Measurements from ENCODE around the gene RAD51B.
"Not testable (repeated sequence)": the region's sequence is repeated elsewhere in the genome, so short reads cannot be mapped to it uniquely, and the experiment has no call there.

Gene RAD51B

DNA sequence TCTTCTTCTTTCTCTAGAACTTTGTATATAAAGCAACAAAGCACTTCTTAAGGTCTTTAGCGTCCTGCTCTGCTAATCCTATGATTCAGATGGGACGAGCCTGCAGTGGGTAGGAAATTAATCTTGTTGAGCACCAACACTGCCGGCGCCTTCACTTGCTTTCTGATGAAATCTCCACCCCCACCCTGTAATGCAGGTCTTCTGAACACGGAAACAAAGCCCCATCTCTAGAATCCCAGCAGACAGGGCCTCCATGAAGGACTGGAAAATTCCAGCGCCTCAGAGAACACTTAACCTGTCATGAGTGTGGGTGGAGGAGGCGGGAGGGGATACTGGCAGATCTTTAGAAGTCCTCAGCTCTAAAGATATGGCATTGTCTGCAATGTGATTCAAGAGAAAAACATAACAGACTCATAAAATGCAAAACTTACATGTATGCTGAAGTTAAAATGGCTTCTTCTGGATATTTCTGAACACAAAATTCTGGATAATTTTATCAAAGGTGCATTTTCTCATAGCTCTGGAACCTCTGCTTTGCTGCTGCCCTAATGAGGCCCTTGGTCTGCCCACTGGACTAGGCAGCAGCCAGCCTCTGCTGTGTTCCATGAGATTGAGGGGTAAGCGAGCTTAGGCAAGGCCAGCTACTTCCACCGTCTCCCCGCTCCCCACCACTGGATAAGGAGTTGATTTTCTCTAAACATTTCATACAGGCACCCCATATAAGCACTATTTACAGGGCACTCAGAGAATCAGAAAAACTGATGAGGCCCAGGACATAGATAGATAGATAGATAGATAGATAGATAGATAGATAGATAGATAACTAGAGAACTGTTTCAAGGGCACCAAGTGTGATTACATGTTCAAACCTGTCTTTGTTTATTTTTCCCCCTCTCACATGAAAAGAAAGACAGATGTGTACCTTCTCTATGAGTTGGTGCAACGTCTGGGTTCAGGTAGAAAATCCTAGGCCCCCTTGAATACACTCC, 930.2 kb downstream of the RAD51B start:
- no peak for DNase-seq

DNA sequence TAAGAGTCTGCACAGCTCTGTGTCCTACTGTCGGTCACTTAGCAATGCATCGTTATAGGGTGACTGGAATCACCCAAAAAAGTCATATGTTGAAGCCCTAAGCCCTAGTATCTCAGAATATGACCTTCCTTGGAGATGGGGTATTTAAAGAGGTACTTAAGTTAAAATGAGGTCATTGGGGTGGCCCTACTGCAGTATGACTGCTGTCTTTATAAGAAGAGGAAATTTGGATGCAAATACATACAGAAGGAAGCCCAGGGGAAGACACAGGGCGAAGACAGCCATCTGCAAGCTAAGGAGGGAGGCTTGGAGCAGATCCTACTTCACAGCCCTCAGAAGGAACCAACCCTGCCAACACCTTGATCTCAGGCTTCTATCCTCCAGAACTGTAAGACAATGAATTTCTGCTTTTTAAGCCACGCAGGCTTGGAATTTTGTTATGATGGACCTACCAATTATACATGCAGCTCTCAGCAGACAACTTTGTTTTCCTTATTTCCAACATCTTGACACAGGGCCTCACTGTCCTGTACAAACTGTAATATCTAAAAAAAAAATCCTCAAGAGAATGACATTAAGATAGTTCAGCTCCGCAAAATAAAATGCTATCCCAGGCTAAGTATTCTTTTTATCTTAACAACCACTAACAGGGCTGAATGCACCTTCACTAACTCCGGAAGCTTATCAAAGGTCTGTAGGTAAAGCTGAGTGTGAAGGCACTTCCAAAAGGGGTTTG, 932.9 kb downstream of the RAD51B start:
- no peak for DNase-seq

DNA sequence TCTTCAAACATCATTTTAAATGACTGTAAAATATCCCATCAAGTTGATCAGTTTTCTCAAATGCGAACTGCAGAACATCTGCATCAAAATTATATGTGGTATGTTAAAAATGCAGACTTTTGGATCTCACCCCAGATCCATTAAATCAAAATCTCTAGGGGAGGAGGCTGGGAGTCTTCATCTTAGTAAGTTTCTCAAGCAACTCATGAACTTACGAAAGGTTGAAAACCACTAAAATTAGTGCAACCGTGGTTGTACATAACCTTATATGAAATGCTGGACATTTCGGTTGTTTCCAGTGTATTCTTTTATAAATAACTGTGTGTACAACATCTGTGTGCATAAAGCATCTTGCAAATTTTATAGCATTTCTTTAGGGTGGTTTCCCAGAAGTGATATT, 934.1 kb downstream of the RAD51B start:
- DNase-seq, result no peak

DNA sequence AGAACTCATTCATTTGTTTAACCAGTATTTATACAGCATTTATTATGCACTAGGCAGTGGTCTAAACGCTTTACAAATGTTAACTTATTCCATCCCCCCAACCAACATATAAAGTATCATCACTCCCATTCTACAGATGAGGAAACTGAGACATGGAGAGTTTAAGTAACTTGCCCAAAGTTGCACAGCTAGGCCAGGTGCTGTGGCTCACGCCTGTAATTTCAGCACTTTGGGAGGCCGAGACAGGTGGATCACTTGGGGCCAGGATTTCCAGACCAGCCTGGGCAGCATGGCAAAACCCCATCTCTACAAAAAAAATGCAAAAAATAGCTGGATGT, 935.4 kb downstream of the RAD51B start:
- DNase-seq, result no peak

DNA sequence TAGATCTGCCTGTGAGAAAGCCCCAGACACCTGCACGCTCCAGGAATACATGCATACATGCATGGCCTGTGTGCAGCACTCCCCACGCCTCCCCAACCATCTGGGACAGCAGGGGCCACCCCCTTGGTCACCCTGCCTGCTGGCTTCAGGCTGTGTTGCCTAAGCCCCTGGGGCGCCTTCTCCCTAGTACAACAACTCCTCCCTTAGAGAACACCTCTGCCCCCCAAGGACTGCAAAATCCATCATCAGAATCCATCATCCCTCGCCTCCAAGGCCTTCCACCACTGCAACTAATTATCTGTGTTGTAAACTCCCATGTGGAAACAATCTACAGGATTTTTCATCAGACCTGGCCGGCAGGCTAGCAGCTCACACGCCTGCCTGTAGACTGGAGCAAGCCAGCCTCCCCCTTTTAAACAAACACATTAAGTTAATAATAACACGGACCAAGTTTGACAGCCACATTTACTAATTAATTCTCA, 936.5 kb downstream of the RAD51B start:
- no peak for DNase-seq

DNA sequence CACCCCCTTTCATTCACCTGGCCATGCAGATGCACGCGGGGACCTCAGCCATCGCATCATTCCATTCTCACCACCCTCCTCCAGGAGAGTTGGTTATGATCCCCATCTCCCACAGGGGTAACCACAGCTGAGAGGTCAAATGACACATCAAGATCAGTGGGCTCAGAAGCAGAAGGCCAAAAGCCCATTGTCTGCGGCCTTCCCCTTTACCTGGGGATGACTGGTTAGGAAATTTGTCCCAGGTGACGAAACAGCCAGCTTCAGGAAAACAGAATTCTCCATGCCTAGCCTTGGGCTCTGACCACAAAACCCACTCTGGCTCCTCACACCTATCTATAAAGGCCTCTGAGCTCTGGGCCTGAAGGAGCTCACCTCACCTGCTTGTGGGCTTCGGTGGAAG, 937.2 kb downstream of the RAD51B start:
- DNase-seq, result no peak

DNA sequence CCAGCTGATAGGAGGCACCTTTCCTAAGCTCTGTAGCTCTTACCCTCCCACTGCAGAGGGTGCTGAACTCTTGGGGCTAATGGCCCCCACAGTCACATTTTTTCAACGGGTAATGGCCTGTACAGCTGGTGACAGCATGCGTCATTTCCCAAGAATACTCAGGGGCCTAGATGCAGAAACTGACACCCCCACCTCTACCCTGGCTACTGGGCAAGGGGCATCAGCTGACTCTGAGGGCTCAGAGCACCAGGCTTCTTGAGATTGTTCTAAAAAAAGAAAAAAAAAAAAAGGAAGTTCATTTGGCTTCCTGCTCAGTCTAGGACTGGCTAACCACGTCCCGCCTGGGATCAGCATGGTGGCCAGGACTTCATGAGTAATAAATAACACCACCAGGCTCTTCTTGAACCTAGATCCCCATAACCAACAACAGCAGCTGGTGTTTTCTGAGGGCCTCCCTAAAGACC, 938.1 kb downstream of the RAD51B start:
- DNase-seq, result peak; percentile 18

DNA sequence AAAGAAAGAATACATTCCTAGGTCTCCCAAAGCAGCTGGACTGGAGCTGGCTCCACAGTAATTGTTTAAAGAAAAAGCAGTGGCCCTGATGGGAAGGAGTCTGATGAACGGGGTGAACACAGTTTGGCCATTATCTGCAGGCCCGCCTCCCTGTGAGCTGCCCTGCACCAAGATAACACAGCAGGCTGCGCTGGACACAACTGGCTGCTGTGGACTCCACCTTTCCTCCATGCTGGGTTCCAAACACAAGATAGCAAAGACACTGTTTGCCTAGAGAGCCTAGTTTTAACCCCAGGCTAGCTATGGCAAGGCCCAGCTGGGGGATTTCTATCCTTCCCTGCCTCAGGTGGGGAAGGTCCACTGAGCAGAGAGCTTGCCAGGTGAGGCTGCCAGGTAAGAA, 938.7 kb downstream of the RAD51B start:
- no peak for DNase-seq

DNA sequence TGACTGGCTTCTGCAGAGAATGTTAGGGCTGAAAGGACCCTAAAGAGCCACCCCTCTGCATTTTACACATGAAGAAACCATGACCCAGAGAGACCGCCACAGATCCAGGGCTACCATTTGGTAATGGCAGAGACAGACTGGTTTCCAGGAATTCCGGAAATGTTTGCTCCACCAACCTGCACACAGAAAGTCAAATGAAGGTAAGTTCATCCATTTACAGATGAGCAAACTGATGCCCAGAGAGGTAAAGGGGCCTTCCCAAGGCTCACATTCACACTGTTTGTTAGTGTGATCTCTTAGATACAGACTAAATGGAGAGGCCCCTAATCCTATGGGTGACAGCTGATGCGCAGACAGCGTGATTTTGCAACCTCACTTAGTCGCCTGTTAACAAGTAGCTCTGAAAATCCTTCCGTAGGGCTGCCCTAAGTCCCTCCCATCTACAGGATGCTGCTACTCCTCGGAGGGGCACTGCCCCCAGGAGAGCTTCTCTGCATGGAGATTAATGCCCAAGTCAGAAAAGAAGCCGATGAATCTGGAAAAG, 939.5 kb downstream of the RAD51B start:
- DNase-seq, result no peak

DNA sequence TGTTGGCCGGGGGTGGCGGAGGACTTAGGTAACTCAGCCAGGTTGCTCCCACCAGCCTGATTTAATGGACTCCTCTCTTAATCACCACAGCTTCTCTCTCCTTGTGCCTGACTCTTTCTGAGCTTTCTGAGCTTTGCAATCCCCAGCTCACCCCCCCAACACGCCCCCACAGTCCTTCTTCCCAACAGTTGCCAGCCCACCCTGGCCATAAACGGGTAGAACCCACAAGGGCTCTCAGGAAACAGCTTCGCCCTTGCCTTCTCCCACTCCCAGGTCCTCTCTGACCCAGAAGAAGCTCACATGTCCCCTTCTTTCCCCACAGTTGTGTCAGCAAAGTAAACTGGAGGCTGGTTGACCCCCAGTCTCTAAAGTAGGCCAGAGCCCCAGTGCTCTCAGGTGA, 940.4 kb downstream of the RAD51B start:
- no peak for DNase-seq

DNA sequence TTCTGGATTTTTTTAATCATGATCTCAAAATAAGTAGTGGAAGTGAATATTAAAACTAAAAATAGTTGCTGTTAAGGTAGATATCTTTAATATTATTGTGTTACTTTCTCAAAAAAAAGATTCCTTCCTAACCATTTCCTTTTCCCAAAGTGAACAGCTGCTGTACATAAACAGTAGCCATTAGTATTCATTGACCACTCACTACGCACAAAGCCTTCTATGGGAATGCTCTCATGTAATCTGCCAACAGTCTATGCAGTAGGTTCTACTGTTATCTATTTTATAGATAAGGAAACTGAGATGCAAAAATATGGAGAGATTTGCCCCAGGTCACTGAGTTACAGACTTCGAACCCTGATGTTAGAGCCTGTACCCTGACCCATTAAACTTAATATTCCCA, 941.2 kb downstream of the RAD51B start:
- DNase-seq, result no peak

DNA sequence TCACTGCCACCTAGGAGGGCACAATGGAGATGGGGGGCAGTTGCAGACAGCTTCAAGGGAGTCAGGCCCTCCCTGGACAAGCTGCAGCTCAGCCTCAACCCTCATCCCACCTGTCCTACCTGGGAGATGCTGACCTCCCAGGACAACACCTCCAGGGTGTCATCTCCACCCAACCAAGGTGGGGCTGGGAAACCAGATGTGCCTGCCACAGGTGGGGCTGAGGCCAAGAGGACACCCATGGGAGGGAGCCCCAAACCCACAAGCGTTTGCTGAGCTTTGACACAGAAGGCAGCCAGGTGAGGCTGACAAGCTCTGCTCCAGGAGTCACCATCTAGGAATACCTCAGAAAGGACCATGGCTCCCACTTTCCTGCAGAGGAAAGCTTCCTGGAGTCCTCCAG, 941.8 kb downstream of the RAD51B start:
- DNase-seq, result no peak

DNA sequence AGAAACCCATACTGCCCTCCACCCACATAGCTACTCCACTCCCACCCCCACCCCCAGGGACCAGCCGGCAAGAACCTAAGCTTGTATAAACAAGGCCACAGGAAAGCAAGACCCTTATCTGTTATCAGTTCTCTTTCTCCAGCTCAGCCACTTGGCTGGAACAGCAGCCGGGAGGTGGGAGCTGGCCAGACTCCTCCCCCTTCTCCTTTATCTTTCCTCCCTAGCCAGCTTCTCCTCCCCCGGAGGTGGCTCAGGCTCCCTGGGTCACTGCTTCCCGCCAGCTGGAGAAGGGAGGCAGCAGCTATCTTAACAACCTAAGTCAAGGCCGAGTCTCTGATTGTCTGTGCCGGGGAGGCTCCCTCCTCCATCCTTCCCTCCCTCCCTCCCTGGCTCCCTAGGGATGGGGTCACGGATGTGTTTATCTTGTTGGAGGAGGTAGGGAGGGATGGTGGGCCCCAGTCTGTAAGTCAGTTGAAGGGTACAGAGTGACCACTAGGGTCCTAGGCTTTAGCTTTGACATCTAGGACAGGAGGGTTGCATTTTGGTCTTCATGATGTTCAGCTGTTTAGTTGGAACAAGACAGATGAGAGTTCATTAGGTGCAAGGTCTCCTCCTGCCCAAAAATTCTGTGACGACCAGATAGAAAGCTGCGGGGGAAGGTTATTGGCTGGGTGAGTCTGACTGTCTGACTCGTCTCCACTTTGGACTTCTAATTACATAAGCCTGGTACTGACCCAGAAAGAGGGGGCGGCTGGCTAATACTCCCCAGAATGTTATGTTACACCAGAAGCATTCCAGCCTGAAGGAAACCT, 943.6 kb downstream of the RAD51B start:
- no peak for DNase-seq

DNA sequence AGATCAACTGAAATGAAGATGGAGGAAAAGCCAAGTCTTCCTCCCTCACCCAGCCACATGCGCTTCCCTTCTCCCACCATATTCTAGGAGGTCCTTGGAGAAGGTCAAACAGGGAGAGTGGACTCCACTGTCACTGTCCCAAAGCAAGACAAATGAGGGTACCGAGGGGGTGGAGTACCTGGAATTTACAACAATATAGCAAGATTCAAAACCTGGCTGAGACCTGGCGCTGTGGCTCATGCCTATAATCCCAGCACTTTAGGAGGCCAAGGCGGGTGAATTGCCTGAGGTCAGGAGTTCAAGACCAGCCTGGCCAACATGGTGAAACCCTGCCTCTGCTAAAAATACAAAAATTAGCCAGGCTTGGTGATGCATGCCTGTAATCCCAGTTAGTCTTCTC, 944.3 kb downstream of the RAD51B start:
- DNase-seq, result not testable (repeated sequence)

DNA sequence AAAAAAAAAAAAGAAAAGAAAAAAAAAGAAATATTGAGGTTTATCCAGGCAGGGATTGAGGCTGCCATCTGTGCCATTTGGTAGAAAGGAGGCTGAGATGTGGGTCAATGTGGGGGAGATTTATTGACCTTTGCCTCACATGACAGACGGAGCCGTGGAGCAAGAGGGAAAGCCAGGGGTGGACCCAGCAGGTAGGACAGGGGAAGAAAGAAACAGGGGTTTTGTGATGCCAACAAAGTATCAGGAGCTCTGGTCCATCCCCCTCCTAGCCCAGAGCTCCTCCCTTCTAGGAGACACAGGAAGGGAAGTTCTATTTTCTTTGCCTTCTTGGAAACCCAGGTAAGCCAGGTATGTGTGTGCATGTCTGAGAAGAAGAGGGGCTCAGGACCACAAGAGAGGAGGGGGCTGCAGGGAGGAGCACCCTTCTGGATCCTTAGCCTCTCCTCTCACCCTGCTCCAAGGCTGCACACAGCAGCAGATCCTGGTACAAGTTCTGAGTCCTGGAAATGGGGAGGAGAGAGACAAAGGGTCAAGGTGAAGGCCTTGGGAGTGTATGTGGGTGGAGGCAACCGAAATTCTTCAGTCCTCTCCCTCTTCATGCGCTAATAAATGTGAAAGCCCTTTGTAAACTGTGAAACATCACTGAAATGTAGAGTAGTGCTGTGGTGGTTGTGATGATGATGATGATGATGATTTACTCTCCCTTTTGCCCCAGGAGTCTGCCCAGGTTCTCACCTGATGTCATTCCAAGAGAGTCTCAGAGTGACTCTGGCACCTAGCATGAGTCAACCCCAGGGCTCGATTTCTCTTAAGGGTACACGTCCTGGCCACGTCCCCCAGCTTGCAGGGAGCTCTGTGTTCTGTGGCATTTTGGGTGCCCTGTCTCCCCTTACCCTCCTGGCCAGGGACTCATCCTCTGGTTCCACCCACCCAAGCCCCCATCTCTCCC, 947.0 kb downstream of the RAD51B start:
- no peak for DNase-seq

DNA sequence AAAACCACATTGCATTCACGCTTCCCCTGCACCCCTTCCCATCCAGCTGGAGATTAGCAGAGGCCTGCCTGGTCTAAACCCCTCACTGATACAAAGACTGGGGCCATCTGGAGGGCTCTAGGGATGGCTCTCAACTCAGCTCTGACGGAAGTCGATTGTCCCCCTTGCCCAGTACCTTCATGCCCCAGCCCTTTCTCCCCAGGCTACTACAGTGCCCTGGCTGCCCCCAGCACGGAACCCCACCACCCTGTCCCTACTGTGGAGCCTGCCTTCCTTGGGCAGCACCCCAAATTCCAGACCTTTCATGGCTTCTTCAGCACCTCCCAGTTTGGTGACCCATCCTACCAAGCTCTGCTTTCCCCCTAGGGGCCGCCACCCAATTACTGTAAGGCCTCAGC, 947.7 kb downstream of the RAD51B start:
- DNase-seq, result no peak

DNA sequence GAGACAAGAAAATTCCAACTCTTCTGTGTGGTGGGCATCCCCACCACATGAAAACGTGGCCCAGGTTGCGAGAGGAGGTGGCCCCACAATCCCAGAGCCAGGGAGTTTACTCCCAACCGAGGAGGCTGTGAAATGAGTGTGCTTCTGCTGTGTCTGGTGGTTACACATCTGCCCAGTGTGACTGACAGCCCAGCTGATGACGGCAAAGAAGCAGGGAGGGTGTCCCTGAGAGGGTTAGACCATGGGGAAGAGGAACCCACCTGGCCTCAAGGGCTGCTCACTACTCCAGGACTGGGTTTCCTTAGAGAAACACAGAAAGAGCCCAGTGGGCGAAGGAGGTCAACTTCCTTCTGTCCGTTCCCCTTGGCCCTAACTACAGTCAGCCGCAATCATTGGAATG, 948.7 kb downstream of the RAD51B start:
- DNase-seq, result no peak

DNA sequence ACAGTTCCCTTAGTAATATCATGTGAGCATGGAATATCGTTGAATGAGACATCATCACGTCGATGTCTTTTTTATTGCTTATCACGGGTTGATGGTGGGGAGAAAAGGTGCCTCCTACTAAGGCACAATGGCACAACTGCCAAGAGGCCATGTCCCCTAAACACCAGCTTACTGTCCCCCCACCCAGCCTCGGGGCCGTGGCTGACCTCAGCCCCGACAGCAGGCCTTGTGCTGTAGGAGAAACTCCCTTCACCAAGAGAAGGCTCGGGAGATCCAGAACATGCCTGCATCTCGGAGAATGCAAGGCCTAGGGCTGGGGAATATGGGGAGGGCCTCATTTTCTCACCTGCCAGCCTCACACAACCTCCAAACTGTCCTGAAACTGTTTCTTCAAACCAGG, 950.5 kb downstream of the RAD51B start:
- no peak for DNase-seq

DNA sequence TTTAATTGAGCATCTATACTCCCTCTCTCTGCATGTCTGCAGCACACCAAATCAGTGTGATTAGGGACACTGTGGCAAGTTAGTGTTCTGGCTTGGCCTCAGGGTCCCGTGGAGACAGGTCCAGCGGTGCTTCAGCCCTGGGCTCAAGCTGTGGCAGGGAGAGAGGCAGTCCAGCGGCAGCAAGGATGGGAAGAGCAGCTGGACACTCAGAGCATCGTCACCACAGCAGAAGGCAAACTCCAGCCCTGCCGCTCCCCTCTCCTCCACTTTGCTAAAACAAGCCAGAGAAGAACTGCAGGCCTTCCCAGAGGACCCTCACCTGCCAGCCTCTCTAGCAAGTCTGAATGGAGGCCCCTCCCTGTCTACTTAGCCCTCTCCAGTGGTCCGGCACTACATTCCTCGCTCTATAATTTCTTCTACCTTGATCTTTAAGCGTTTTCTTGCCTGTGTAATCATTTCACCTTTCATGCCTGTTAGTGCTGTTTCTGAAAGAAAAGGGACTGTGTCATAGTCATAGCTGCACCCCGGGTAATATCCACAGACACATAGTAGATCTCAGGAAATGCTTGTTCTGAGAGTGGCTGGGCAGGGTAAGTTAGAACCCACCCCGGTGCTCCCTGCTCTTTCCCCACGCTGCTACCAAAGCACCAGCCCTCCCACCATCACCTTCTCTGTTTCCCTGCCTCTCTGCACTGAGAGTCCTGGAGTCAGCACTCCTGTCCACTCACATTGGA, 951.1 kb downstream of the RAD51B start:
- DNase-seq, result no peak

DNA sequence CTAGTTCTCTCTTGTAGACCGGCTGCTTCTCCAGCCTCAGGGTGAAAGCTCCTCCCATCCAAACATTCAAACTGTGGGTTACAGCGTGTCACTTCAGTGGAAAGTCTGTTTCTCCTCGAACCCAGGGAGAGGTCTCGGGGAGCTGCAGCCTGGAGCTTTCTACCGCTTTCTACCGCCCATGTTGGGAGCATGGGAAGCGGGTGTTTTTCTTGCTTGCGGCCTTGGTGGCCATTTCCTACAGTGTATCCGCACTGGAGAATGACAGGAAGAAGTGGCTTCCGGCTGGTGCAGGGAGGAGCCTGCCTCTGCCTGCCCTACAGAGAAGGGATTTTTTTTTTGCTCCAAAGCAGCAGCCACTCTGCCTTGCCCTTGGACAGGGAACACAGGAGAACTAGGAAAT, 952.1 kb downstream of the RAD51B start:
- no peak for DNase-seq

Data from midbrain (tissue), 1 donor.